Body of pancreas (tissue), 4 donors: ENCODE results near the gene DDX10.

ENCODE experiments used
- CTCF ChIP-seq, 7 experiments: fragments of 450-650 bp in 4 of 7; fragments of 200-600 bp in 3 of 7; sonication (generic) in 3 of 7; IDR thresholded peaks; one replicate each; pipeline ENCODE4 v1.5.1; 2016 to 2019; ENCODE audit warnings: antibody characterized with exemption in 7 of 7
- POLR2A ChIP-seq, 3 donors: fragments of 450-650 bp; IDR thresholded peaks; one replicate each; pipeline ENCODE4 v1.6.1; 2016; ENCODE audit warnings: antibody characterized with exemption in 3 of 3, mild to moderate bottlenecking in 2 of 3

GRCh38 chr11:108624196-108624925 is 40.5 kb upstream of the DDX10 start:
- TF ChIP-seq CTCF (IDR thresholded peaks at IDR 0.05): no peak
- TF ChIP-seq POLR2A (IDR thresholded peaks at IDR 0.05): no peak
